CD4-positive, alpha-beta T cell treated with Interleukin-21 for 1 hour (primary cell): Measurements from ENCODE around the gene VWF.
A peak's percentile ranks its signal among the peaks of the same experiment; 100 is the strongest.
"Not testable (repeated sequence)": the region's sequence is repeated elsewhere in the genome, so short reads cannot be mapped to it uniquely, and the experiment has no call there.

Experiments
- DNase-seq: peaks from one replicate; pipeline ENCODE4 v3.0.0-alpha.2; 2020

VWF gene

DNA sequence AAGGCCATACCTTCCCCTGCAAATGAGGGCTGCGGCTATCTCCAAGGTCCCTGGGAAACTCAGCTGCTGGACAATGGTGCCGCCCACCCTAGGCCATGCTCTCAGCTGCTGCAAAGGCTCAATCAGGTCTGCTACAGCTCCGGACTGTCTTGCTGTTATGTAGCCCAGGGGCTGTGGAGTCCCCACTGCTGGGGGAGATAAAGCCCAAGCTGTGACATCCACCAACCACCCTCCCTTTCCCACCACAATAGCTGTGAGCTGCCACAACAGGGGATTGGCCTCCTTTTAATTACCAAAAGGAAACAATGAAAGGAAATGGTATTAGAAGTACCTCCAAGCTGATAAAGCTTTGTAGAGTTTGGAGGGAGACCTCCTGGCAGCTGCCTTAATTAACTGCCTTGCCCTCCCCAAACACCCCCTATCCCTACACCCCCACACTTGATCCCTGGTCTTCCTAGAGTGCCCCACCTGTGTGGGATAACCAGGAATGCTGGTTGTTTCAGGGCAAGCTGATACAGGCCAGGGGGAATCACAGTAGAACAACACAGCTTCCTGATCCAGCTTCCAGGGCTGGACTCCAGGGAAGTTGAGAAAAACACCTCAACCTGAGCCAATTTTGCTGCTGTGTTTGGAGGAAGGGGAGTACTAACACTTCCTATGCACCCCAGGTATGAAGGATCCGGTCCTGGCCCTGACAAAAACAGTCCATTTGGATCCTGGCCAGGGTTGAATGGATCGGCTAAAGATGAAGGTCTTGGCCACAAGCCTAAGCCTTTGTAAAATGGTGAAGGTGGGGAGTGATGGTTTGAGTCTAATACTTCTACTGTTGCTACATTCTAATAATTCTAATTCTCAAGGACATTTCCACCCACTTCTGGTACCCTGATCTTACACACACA, at the start of gene VWF:
TSS of gene VWF (minus strand) at position 260 of the 899 bp plus-strand sequence. CDS start 1,474 bp downstream, outside the sequence.
- DNase-seq, result no peak

DNA sequence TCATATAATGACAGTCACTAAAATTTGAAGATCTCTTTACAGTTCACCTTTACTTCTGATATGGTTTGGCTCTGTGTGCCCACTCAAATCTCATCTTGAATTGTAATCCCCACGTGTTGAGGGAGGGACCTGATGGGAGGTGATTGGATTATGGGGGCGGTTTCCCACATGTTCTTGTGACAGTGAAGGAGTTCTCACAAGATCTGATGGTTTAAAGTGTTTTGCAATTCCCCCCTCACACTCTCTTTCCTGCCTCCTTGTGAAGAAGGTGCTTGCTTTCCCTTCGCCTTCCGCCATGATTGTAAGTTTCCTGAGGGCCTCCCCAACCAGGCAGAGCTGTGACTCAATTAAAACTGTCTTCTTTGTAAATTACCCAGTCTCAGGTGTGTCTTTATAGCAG, 48.4 kb upstream of the VWF start:
- no peak for DNase-seq

DNA sequence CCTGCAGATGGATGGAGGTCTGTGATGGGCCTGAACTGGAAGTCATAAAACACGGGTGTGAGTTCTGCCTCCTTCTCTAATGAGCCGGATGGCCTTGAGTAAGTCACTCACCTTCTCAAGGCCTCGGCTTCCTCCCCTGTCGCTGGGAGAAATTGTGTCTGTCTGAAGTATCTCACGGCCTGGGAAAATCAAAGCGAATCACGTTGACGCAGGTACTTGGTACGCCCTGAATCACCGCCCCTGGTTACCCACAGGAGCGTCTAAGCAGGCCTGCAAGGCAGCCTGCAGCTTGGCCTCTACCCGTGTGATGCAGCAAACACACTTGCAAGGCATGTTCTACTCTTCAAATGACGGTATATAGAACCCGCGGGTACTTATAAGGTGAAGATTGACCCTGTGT, 47.6 kb upstream of the VWF start:
- no peak for DNase-seq

- no peak for DNase-seq
These were observed 47.0 kb upstream of the VWF start for GRCh38 chr12:6171409-6172015.

GRCh38 chr12:6167327-6168280, 43.1 kb upstream of the VWF start:
- peak; percentile 27 for DNase-seq

DNA sequence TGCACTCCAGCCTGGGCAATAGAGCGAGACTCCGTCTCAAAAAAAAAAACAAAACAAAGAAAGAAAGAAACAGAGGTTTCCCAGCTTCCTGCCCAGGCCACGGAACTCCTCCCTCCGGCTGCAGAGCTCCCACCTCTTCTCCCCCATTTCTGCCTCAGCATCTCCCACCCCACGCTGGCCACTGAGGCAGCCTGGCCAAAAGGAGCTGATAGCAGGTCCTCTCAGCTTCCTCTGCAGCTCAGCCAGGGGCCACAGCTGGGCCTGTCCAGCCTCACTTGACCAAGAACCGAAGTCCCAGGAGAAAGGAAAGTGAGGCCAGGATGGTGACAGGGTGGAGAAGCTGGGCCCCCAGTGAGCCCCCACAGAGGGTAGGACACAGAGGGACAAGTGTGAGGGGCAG, 42.3 kb upstream of the VWF start:
- DNase-seq, result no peak

- no peak for DNase-seq
These were observed 40.9 kb upstream of the VWF start for GRCh38 chr12:6165395-6165794.

GRCh38 chr12:6163416-6164060, 39.1 kb upstream of the VWF start:
- no peak for DNase-seq

DNA sequence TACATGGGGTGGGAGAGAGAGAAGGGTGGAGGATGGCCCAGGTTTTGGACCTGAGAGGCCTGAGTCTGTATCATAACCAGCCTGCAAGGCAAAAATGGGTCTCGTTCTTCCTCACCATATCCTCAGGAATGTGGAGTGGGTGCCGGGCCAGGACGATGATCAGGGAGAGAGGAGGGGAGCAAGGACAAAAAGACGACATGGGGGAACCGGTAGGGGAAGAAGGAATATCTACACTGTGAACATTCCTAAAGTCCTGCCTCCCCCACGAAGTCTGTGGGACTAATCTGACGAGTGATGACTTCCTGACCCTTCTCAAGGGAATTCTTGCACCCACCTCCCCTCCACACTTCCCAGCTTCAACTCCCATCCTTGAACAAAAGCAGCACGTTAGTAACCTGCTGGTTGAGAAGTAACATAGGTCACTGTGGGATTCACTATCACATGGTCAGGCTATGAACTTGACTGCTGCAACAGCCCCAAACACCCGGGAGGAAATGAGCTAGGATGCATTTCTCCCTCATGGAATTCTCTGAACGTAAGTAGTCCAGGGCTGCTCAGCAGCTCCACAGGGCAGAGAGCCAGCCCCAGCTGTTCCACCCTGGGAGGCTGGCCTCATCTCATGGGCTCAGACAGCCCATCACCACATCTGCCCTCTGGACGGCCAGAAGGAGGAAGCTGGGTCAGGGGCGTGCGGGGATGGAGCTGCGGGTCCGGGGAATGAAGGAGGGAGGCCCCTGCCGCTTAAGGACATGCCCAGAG, 36.8 kb upstream of the VWF start:
- no peak for DNase-seq

DNA sequence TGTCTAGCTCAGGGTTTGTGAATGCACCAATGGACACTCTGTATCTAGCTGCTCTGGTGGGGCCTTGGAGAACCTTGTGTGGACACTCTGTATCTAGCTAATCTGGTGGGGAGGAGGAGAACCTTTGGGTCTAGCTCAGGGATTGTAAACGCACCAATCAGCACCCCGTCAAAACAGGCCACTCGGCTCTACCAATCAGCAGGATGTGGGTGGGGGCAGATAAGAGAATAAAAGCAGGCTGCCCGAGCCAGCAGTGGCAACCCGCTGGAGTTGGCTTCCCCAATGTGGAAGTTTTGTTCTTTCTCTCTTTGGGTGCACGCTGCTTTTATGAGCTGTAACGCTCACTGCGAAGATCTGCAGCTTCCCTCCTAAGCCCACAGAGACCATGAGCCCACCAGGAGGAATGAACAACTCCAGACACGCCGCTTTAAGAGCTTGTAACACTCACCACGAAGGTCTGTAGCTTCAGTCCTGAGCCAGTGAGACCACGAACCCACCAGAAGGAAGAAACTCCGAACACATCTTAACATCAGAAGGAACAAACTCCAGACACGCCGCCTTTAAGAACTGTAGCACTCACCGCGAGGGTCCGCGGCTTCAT, 35.7 kb upstream of the VWF start:
- not testable (repeated sequence) for DNase-seq

GRCh38 chr12:6159166-6160011, 34.9 kb upstream of the VWF start:
- not testable (repeated sequence) for DNase-seq

DNA sequence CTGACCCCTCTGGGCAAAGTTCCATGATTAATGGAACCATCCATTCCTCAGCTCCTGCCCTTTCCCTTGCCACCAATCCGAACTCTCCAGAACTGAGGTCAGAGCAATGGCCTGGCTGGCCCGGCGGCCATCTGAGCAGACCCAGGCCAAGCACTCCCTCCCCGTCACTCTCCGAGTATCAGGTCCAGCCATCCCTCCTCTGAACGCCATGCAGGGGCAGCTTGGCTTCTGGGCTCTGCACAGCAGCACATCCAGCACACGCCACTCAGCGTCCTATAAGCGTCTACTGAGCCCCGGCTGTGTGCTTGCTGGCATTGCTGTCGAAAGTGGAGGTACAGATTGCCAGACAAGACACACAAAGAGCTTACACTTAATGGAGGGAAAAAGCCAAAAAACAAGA, 34.3 kb upstream of the VWF start:
- DNase-seq, result no peak

DNA sequence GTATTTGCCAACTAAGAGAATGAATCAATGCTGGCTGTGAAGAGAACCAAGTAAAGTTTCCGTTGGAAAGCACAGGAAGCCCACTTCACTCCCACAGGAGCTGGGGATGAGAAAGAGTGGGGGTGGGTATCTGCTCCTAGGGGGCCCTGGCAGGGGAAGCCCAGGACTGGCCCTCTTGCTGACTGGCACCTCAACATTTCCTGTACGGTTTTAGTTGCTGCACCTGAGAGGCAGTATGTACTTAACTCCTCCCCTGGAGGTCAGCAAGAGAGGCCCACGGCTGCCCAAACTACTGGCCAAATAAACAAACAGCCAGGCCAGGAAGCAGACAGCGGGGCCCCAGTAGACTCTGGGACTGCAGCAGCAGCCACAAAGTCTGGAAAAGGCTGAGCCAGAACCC, 33.8 kb upstream of the VWF start:
- DNase-seq, result no peak

GRCh38 chr12:6157482-6157881, 33.0 kb upstream of the VWF start:
- DNase-seq, result no peak

DNA sequence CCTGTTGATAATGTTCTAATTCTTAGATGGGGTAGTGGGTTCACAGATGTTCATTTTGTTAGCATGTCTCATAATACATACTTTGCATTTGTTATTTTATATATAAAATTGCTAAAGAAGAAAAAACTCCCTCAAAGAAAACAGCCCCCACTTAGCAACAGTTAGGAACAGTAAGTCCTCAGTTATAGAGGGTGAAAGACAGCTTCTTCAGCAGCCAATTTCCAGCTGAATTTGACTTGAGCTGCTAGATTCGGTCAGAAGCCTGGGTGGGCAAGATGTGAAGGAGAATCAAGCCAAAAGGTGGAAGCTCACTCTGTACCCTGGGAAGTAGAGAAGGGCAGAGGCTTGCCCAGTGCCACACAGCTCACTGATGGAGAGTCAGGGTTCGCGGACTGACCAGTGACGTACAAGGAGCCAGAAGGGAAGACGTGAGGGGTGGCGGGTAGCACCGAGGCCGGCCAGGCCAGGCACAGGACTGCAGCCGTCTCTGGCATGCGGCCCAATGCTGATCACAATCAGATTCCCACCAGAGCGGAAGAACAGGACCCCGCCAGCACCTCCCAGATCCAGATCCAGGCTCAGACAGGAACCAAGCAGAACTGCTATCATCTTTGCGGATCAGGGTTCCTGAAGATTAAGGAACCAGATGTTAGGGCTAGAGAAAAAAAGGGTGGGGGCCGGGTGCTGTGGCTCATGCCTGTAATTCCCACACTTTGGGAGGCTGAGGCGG, 30.4 kb upstream of the VWF start:
- no peak for DNase-seq

GRCh38 chr12:6148722-6149121, 24.3 kb upstream of the VWF start:
- DNase-seq, result not testable (repeated sequence)

DNA sequence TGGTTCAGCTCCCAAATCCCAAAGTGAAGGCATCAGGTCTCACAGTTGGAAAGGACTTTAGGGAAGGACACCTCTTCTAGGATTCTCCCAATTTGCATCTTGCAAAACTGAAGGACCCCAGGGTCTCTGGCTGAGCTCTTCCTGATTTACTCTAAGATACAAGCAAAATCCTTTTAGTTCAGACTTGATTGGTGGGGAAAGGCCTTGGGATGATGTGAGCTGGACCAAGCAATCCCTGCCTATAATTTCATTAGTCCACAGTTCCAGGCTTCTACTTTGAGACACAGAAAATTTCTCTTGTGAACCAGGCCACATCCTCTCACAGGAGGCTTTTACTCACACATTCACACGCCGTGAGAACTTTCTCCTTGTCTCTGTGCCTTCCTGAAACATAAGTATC, 23.6 kb upstream of the VWF start:
- no peak for DNase-seq

DNA sequence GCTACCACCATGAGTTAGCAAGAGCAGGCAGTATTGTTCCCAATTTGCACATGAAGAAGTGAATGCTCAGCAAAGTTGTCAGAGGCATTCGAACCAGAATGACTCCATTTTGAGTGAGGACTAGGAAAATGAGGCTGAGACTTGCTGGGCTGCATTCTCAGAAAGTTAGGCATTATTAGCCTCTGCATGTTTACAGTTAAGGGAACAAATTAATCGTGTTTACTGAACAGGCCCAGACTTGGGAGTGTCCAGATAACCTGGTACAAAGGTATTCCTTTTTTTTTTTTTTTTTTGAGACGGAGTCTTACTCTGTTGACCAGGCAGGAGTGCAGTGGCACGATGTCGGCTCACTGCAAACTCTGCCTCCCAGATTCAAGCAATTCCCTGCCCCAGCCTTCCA, 22.5 kb upstream of the VWF start:
- no peak for DNase-seq

GRCh38 chr12:6146509-6146908, 22.0 kb upstream of the VWF start:
- DNase-seq, result no peak

- DNase-seq, result no peak
These were observed 21.1 kb upstream of the VWF start for GRCh38 chr12:6145564-6145963.
